GM23338 (cell line): ENCODE results near the gene NTM. TPM values are rescaled to one million over a fixed set of nuclear protein-coding genes. Genes with fewer than 3 reads are reported as not detected.

Source experiments
- ATAC-seq: fragments of 200-7000 bp; cut with Tn5 transposase; 3 replicates; pipeline ENCODE4 v1.9.1; 2020
- DNase-seq: peaks from one replicate; pipeline ENCODE4 v3.0.0-alpha.2; 2015; ENCODE audit warnings: low spot score
- H2AFZ ChIP-seq: fragments of 200-600 bp; sonication (generic); 2 replicates; pipeline ENCODE4 v1.8.0; 2016; ENCODE audit warnings: antibody characterized with exemption, mild to moderate bottlenecking, moderate library complexity
- H3F3A ChIP-seq: fragments of 200-600 bp; sonication (generic); replicated peaks from 2 replicates; pipeline ENCODE4 v1.8.0; 2017; ENCODE audit warnings: antibody characterized with exemption, mixed run types, low read depth
- H3K27ac ChIP-seq: fragments of 200-600 bp; sonication (generic); 2 replicates; pipeline ENCODE4 v1.6.1; 2016; ENCODE audit warnings: low read depth
- H3K27me3 ChIP-seq: fragments of 200-600 bp; sonication (generic); 2 replicates; pipeline ENCODE4 v1.8.0; 2016; ENCODE audit warnings: mild to moderate bottlenecking, mixed run types, moderate library complexity; ENCODE audit not compliant: insufficient read depth
- H3K36me3 ChIP-seq: fragments of 200-600 bp; sonication (generic); 2 replicates; pipeline ENCODE4 v1.8.0; 2016; ENCODE audit warnings: mild to moderate bottlenecking; ENCODE audit not compliant: insufficient read depth
- H3K4me1 ChIP-seq: fragments of 200-600 bp; sonication (generic); 2 replicates; pipeline ENCODE4 v1.8.0; 2016; ENCODE audit warnings: mild to moderate bottlenecking, moderate library complexity; ENCODE audit not compliant: insufficient read depth
- H3K4me2 ChIP-seq: fragments of 200-600 bp; sonication (generic); 2 replicates; pipeline ENCODE4 v1.7.1; 2017; ENCODE audit warnings: mixed run types
- H3K4me3 ChIP-seq: fragments of 200-600 bp; sonication (generic); 2 replicates; pipeline ENCODE4 v1.6.1; 2016; ENCODE audit warnings: mixed run types
- H3K79me2 ChIP-seq: fragments of 200-600 bp; sonication (generic); replicated peaks from 2 replicates; pipeline ENCODE4 v1.8.0; 2017; ENCODE audit warnings: mild to moderate bottlenecking; ENCODE audit not compliant: insufficient read depth
- H3K9me2 ChIP-seq: fragments of 200-600 bp; sonication (generic); 2 replicates; pipeline ENCODE4 v1.8.0; 2017; ENCODE audit not compliant: insufficient read depth
- H4K20me1 ChIP-seq: fragments of 200-600 bp; sonication (generic); replicated peaks from 2 replicates; pipeline ENCODE4 v1.8.0; 2017; ENCODE audit warnings: mild to moderate bottlenecking; ENCODE audit not compliant: insufficient read depth
- H3K27ac Mint-ChIP-seq: 2 replicates; pipeline ENCODE4 v1.8.0; 2020; ENCODE audit warnings: inconsistent platforms, mild to moderate bottlenecking, moderate library complexity, mixed read lengths
- H3K27me3 Mint-ChIP-seq: 3 replicates; pipeline ENCODE4 v1.8.0; 2022; ENCODE audit warnings: low read depth, mild to moderate bottlenecking, moderate library complexity, mixed read lengths, inconsistent platforms; ENCODE audit not compliant: insufficient read depth, poor library complexity
- H3K36me3 Mint-ChIP-seq: 3 replicates; pipeline ENCODE4 v1.8.0; 2021; ENCODE audit warnings: low read depth, mild to moderate bottlenecking, inconsistent platforms, moderate library complexity, mixed read lengths
- H3K4me1 Mint-ChIP-seq: 3 replicates; pipeline ENCODE4 v1.8.0; 2020; ENCODE audit warnings: mild to moderate bottlenecking, inconsistent platforms, mixed read lengths
- H3K4me3 Mint-ChIP-seq: 3 replicates; pipeline ENCODE4 v1.8.0; 2021; ENCODE audit warnings: moderate library complexity, mild to moderate bottlenecking, inconsistent platforms, mixed read lengths
- H3K9me3 Mint-ChIP-seq: 3 replicates; pipeline ENCODE4 v1.8.0; 2020; ENCODE audit warnings: moderate library complexity, mild to moderate bottlenecking, inconsistent platforms, mixed read lengths
- CREB1 ChIP-seq: fragments of 250-450 bp; sonication (Bioruptor Pico); IDR thresholded peaks from 2 replicates; pipeline ENCODE4 v1.5.0; 2020; ENCODE audit warnings: low read depth, mild to moderate bottlenecking, moderate library complexity
- EZH2 ChIP-seq: fragments of 200-600 bp; sonication (generic); IDR thresholded peaks from one replicate; pipeline ENCODE4 v1.8.0; 2017; ENCODE audit warnings: antibody characterized with exemption, mild to moderate bottlenecking, low read depth; ENCODE audit not compliant: unreplicated experiment
- EZH2phosphoT487 ChIP-seq: fragments of 200-600 bp; sonication (generic); IDR thresholded peaks from one replicate; pipeline ENCODE4 v1.8.1; 2018; ENCODE audit warnings: antibody characterized with exemption; ENCODE audit not compliant: unreplicated experiment
- JUNB ChIP-seq: IDR thresholded peaks from one replicate; pipeline ENCODE4 v1.6.1; 2016; ENCODE audit warnings: antibody characterized with exemption; ENCODE audit not compliant: unreplicated experiment
- NANOG ChIP-seq: IDR thresholded peaks from 2 replicates; pipeline ENCODE4 v1.6.1; 2016; ENCODE audit warnings: antibody characterized with exemption, borderline replicate concordance
- POLR2AphosphoS5 ChIP-seq: IDR thresholded peaks from 2 replicates; pipeline ENCODE4 v1.6.1; 2016; ENCODE audit warnings: antibody characterized with exemption, low read depth
- REST ChIP-seq: IDR thresholded peaks from one replicate; pipeline ENCODE4 v1.6.1; 2018; ENCODE audit warnings: antibody characterized with exemption; ENCODE audit not compliant: unreplicated experiment
- STAT1 ChIP-seq: IDR thresholded peaks from one replicate; pipeline ENCODE4 v1.6.1; 2016; ENCODE audit warnings: antibody characterized with exemption; ENCODE audit not compliant: unreplicated experiment
- ZNF114 ChIP-seq: fragments of 250-450 bp; sonication (Bioruptor Pico); IDR thresholded peaks from 2 replicates; pipeline ENCODE4 v1.5.0; 2020; ENCODE audit warnings: mild to moderate bottlenecking, moderate library complexity
- ZNF331 ChIP-seq: fragments of 250-450 bp; sonication (Bioruptor Pico); IDR thresholded peaks from 2 replicates; pipeline ENCODE4 v1.5.0; 2020; ENCODE audit warnings: low read depth, mild to moderate bottlenecking, moderate library complexity
- ZNF462 ChIP-seq: fragments of 250-450 bp; sonication (Bioruptor Pico); IDR thresholded peaks from 2 replicates; pipeline ENCODE4 v1.5.0; 2020; ENCODE audit warnings: mild to moderate bottlenecking, moderate library complexity
- polyA plus RNA-seq: library from polyadenylated mRNA; unstranded; fragments of >200 nt; fragmentation: Nextera tagmentation; extraction: Ambion mirVana; gene quantifications from 2 replicates; pipeline ENCODE4 v1.2.1, GENCODE V29; 2016
- total RNA-seq: library from RNA; depleted of rRNA; stranded (reverse); fragments of >200 nt; shearing (Covaris generic); gene quantifications from 2 replicates; pipeline ENCODE4 v1.2.3, GENCODE V29; 2014

NTM gene
- total and polyA plus RNA-seq, 2 experiments from 2014 or later, result 10.6 to 14.6 TPM

- TF ChIP-seq REST, result no peak
- no peak for TF ChIP-seq EZH2
Measured at GRCh38 chr11:131389582-131389981, 19.2 kb downstream of the NTM start (continued).

- ATAC-seq (no peak), DNase-seq (no peak)
- H3K9me3 Mint-ChIP-seq, result no peaks in the 10 kb centered on the region
- H3K36me3 Mint-ChIP-seq, result 0 out of 3 replicates have a peak, but pooled peaks cover 3% of the 10 kb centered on the region
- Histone ChIP-seq H3F3A (no peaks in the 10 kb centered on the region), H3K4me3 (no peak overlapping the region), H3K4me1 (peaks cover 10% of the 10 kb centered on the region; the same call in 1 of the 2 replicates), H3K27me3 (no peaks in the 10 kb centered on the region), H3K4me2 (no peak overlapping the region), H3K79me2 (no peaks in the 10 kb centered on the region), H3K36me3 (no peaks in the 10 kb centered on the region), H3K9me2 (no peaks in the 10 kb centered on the region), H4K20me1 (0 out of 2 replicates have a peak, but pooled peaks cover 3% of the 10 kb centered on the region), H2AFZ (no peak overlapping the region), H3K27ac (no peak overlapping the region)
- H3K4me1 Mint-ChIP-seq, result peaks cover 21% of the 10 kb centered on the region
- peaks cover 11% of the 10 kb centered on the region for H3K27me3 Mint-ChIP-seq
- H3K4me3 Mint-ChIP-seq, result no peak overlapping the region
- no peak overlapping the region for H3K27ac Mint-ChIP-seq
- TF ChIP-seq STAT1 (no peak), ZNF331 (CRISPR knock-in tag) (no peak), ZNF462 (CRISPR knock-in tag) (no peak), ZNF114 (CRISPR knock-in tag) (no peak), REST (no peak), JUNB (no peak), EZH2phosphoT487 (no peak), CREB1 (CRISPR knock-in tag) (no peak), NANOG (no peak), POLR2AphosphoS5 (no peak), EZH2 (no peak)
Measured at GRCh38 chr11:131391176-131391575, 20.8 kb downstream of the NTM start.
